Retina (tissue), 1 donor: ENCODE results near the gene INSYN2A.

Experiments used
- DNase-seq: peaks from one replicate; pipeline ENCODE4 v3.0.0-alpha.2; 2016

Gene INSYN2A

GRCh38 chr10:127151541-127151940 lies 44.9 kb downstream of the INSYN2A start:
- DNase-seq, result no peak

GRCh38 chr10:127150136-127150535 lies 46.3 kb downstream of the INSYN2A start:
- DNase-seq, result no peak

GRCh38 chr10:127149501-127150081 lies 46.8 kb downstream of the INSYN2A start:
- no peak for DNase-seq

GRCh38 chr10:127148933-127149220 lies 47.5 kb downstream of the INSYN2A start:
- no peak for DNase-seq

- DNase-seq, result no peak
Observed at GRCh38 chr10:127148066-127148932, 48.1 kb downstream of the INSYN2A start.

GRCh38 chr10:127146661-127147060 lies 49.7 kb downstream of the INSYN2A start:
- DNase-seq, result no peak
